H1 (cell line): ENCODE measurements around the gene SLC39A11. TPM values are rescaled to one million over a fixed set of nuclear protein-coding genes. Genes with fewer than 3 reads are reported as not detected.

ENCODE experiments used
- CTCF ChIA-PET: fragments of 300-600 bp; sonication (Branson Sonifier 250); formaldehyde crosslinking; loops from one replicate; lab custom pipeline; 2021; ENCODE audit not compliant: partially characterized antibody; lab: Charles Lee
- POLR2A ChIA-PET: fragments of 300-600 bp; sonication (Branson Sonifier 250); formaldehyde crosslinking; loops from one replicate; lab custom pipeline; 2021; ENCODE audit warnings: inconsistent platforms; ENCODE audit not compliant: partially characterized antibody; lab: Charles Lee
- DNase-seq, 2 experiments: peaks; one replicate each; pipeline versions ENCODE4 v3.0.0 to v3.0.0-alpha.2; 2010 to 2022; ENCODE audit warnings: low spot score in 2 of 2, low read depth in 1 of 2, mixed read lengths in 1 of 2
- FAIRE-seq: peaks from 2 replicates; lab custom pipeline; 2011; peaks lifted over from hg19 to GRCh38; lab: Jason Lieb, UNC
- H2AFZ ChIP-seq: 2 replicates; pipeline ENCODE4 v1.8.1; 2012; ENCODE audit warnings: low read length, inconsistent platforms
- H2AK5ac ChIP-seq: 2 replicates; pipeline ENCODE4 v1.6.1; 2013; ENCODE audit warnings: low read depth, low read length
- H2BK120ac ChIP-seq: replicated peaks from 2 replicates; pipeline ENCODE3; 2013; ENCODE audit warnings: low read depth, low read length, inconsistent platforms
- H2BK12ac ChIP-seq: 2 replicates; pipeline ENCODE4 v1.6.1; 2013; ENCODE audit warnings: low read depth, low read length
- H2BK15ac ChIP-seq: 2 replicates; pipeline ENCODE4 v1.6.1; 2013; ENCODE audit warnings: low read length
- H2BK20ac ChIP-seq: 2 replicates; pipeline ENCODE4 v1.6.1; 2013; ENCODE audit warnings: low read length
- H2BK5ac ChIP-seq: 2 replicates; pipeline ENCODE4 v1.6.1; 2013; ENCODE audit warnings: low read depth, low read length
- H3K14ac ChIP-seq: 2 replicates; pipeline ENCODE4 v1.6.1; 2013; ENCODE audit warnings: inconsistent platforms; ENCODE audit not compliant: insufficient read length
- H3K18ac ChIP-seq: 2 replicates; pipeline ENCODE4 v1.6.1; 2013; ENCODE audit warnings: low read length; ENCODE audit errors: extremely low read depth
- H3K23ac ChIP-seq: 2 replicates; pipeline ENCODE4 v1.6.1; 2013; ENCODE audit warnings: inconsistent platforms; ENCODE audit not compliant: insufficient read length
- H3K23me2 ChIP-seq: 2 replicates; pipeline ENCODE4 v1.6.1; 2013; ENCODE audit warnings: low read depth, low read length
- H3K27ac ChIP-seq: 2 replicates; pipeline ENCODE4 v1.6.1; 2011; ENCODE audit warnings: low read depth, low read length, inconsistent platforms
- H3K27me3 ChIP-seq, 4 experiments: replicated peaks in 1 of 4; 1 replicate in 1 of 4; 2 replicates in 3 of 4; pipeline versions ENCODE4 v1.6.1 to v1.8.1; 2011 to 2013; ENCODE audit warnings: low read length in 3 of 4, mild to moderate bottlenecking in 3 of 4, inconsistent platforms in 2 of 4, mixed read lengths in 2 of 4, moderate library complexity in 1 of 4; ENCODE audit not compliant: control insufficient read depth in 3 of 4, insufficient read depth in 3 of 4; ENCODE audit errors: extremely low read depth in 1 of 4
- H3K36me3 ChIP-seq, 4 experiments: 2 replicates each; pipeline versions ENCODE4 v1.6.1 to v1.8.1; 2011 to 2013; ENCODE audit warnings: mild to moderate bottlenecking in 4 of 4, low read length in 3 of 4, moderate library complexity in 2 of 4, control low read depth in 1 of 4, inconsistent platforms in 1 of 4; ENCODE audit not compliant: insufficient read depth in 4 of 4, control insufficient read depth in 2 of 4
- H3K4ac ChIP-seq: replicated peaks from 2 replicates; pipeline ENCODE3; 2013; ENCODE audit warnings: low read length, low read depth, mixed read lengths, inconsistent platforms; ENCODE audit not compliant: insufficient read length
- H3K4me1 ChIP-seq, 4 experiments: replicated peaks in 1 of 4; 1 replicate in 1 of 4; 2 replicates in 3 of 4; pipeline versions ENCODE4 v1.6.1 to v1.8.1; 2011 to 2013; ENCODE audit warnings: low read length in 3 of 4, inconsistent platforms in 2 of 4, mixed read lengths in 1 of 4; ENCODE audit not compliant: insufficient read depth in 4 of 4, control insufficient read depth in 3 of 4
- H3K4me2 ChIP-seq, 2 experiments: 2 replicates each; pipeline versions ENCODE4 v1.6.1 to v1.8.1; 2011 to 2013; ENCODE audit warnings: low read depth in 2 of 2, low read length in 2 of 2, control low read depth in 1 of 2, inconsistent platforms in 1 of 2, mild to moderate bottlenecking in 1 of 2; ENCODE audit not compliant: insufficient read depth in 1 of 2
- H3K4me3 ChIP-seq, 4 experiments: fragments of 200-600, 300-600 bp in 1 of 4; sonication (generic), shearing (Covaris generic), sonication (Bioruptor Twin) in 1 of 4; 2 replicates each; pipeline versions ENCODE4 v1.5.1 to v1.8.1; 2011 to 2016; ENCODE audit warnings: low read length in 4 of 4, low read depth in 3 of 4, control low read depth in 2 of 4, inconsistent platforms in 2 of 4, mild to moderate bottlenecking in 2 of 4, mixed read lengths in 1 of 4, moderate library complexity in 1 of 4; ENCODE audit not compliant: insufficient read depth in 2 of 4; ENCODE audit errors: extremely low read depth in 1 of 4
- H3K56ac ChIP-seq: replicated peaks from 2 replicates; pipeline ENCODE3; 2013; ENCODE audit warnings: low read depth, mild to moderate bottlenecking, mixed read lengths, low read length, inconsistent platforms; ENCODE audit not compliant: insufficient read length
- H3K79me1 ChIP-seq: 2 replicates; pipeline ENCODE4 v1.6.1; 2013; ENCODE audit warnings: low read depth, low read length, control low read depth
- H3K79me2 ChIP-seq, 2 experiments: 2 replicates each; pipeline versions ENCODE4 v1.6.1 to v1.8.1; 2012 to 2013; ENCODE audit warnings: low read length in 2 of 2, mild to moderate bottlenecking in 2 of 2, inconsistent platforms in 1 of 2; ENCODE audit not compliant: insufficient read depth in 2 of 2, control insufficient read depth in 1 of 2
- H3K9ac ChIP-seq, 4 experiments: replicated peaks in 1 of 4; 1 replicate in 1 of 4; 2 replicates in 3 of 4; pipeline versions ENCODE4 v1.6.1 to v1.8.1; 2011 to 2013; ENCODE audit warnings: low read depth in 3 of 4, low read length in 3 of 4, control low read depth in 2 of 4, mild to moderate bottlenecking in 2 of 4, moderate library complexity in 2 of 4, inconsistent platforms in 1 of 4; ENCODE audit errors: extremely low read depth in 1 of 4
- H3K9me3 ChIP-seq, 2 experiments: 2 replicates each; pipeline versions ENCODE4 v1.6.1 to v1.8.1; 2012 to 2013; ENCODE audit warnings: mild to moderate bottlenecking in 2 of 2, moderate library complexity in 2 of 2, control low read depth in 1 of 2, inconsistent platforms in 1 of 2, low read depth in 1 of 2, low read length in 1 of 2, mixed read lengths in 1 of 2; ENCODE audit not compliant: insufficient read depth in 2 of 2
- H4K20me1 ChIP-seq, 2 experiments: replicated peaks in 1 of 2; 2 replicates each; pipeline versions ENCODE3 to v1.8.1; 2011 to 2013; ENCODE audit warnings: inconsistent platforms in 2 of 2, low read length in 2 of 2, mild to moderate bottlenecking in 1 of 2; ENCODE audit not compliant: insufficient read depth in 2 of 2, control insufficient read depth in 1 of 2
- H4K5ac ChIP-seq: 2 replicates; pipeline ENCODE4 v1.6.1; 2013; ENCODE audit warnings: low read length, low read depth, mixed read lengths, inconsistent platforms; ENCODE audit not compliant: insufficient read length
- H4K8ac ChIP-seq: 2 replicates; pipeline ENCODE4 v1.8.0; 2013; ENCODE audit warnings: mild to moderate bottlenecking, moderate library complexity, low read length, inconsistent platforms; ENCODE audit not compliant: insufficient read depth; ENCODE audit errors: extremely low read depth
- H4K91ac ChIP-seq: replicated peaks from 2 replicates; pipeline ENCODE3; 2013; ENCODE audit warnings: low read length, mixed read lengths, inconsistent platforms; ENCODE audit not compliant: insufficient read length
- BRCA1 ChIP-seq: IDR thresholded peaks from 2 replicates; pipeline ENCODE4 v1.6.1; 2012; ENCODE audit warnings: low read depth, low read length, improper control_type of control experiment
- EGR1 ChIP-seq: IDR thresholded peaks from 2 replicates; pipeline ENCODE4 v1.6.1; 2011; ENCODE audit warnings: low read depth, low read length, borderline replicate concordance
- FOSL1 ChIP-seq: IDR thresholded peaks from 2 replicates; pipeline ENCODE4 v1.6.1; 2011; ENCODE audit warnings: mild to moderate bottlenecking, low read depth, low read length, moderate library complexity; ENCODE audit not compliant: insufficient read depth
- GABPA ChIP-seq: IDR thresholded peaks from 2 replicates; pipeline ENCODE4 v1.6.1; 2011; ENCODE audit warnings: mild to moderate bottlenecking, low read length, moderate library complexity, borderline replicate concordance; ENCODE audit not compliant: insufficient read depth
- HDAC6 ChIP-seq: IDR thresholded peaks from one replicate; pipeline ENCODE4 v1.7.1; 2012; ENCODE audit warnings: low read depth, mild to moderate bottlenecking, inconsistent platforms, low read length, moderate library complexity
- KDM5A ChIP-seq: fragments of 200-600 bp; IDR thresholded peaks from 2 replicates; pipeline ENCODE4 v1.7.1; 2012; ENCODE audit warnings: mild to moderate bottlenecking, low read length, inconsistent platforms, mixed read lengths
- NANOG ChIP-seq: IDR thresholded peaks from 2 replicates; pipeline ENCODE4 v1.6.1; 2011; ENCODE audit warnings: low read length, low read depth, mild to moderate bottlenecking, inconsistent platforms; ENCODE audit not compliant: insufficient read depth, poor library complexity, severe bottlenecking
- POLR2A ChIP-seq, 2 experiments: IDR thresholded peaks; 1 replicate in 1 of 2; 2 replicates in 1 of 2; pipeline ENCODE4 v1.6.1; 2011; ENCODE audit warnings: low read depth in 2 of 2, low read length in 2 of 2, mild to moderate bottlenecking in 2 of 2; ENCODE audit errors: control extremely low read depth in 1 of 2
- RNF2 ChIP-seq: fragments of 200-900, 300-1000 bp; sonication (generic); IDR thresholded peaks from 2 replicates; pipeline ENCODE4 v1.7.1; 2016; ENCODE audit warnings: borderline replicate concordance, low read depth, mild to moderate bottlenecking, antibody characterized with exemption, low read length; ENCODE audit not compliant: poor library complexity, severe bottlenecking; ENCODE audit errors: missing control alignments
- SP4 ChIP-seq: IDR thresholded peaks from 2 replicates; pipeline ENCODE4 v1.6.1; 2012; ENCODE audit warnings: low read length, inconsistent platforms
- WGBS, 2 experiments: shearing (Covaris generic) in 1 of 2; methylation state at CpG; one replicate each; pipeline versions ENCODE4 v1.1.6 to v1.1.7; 2013 to 2015; ENCODE audit warnings: low lambda C conversion rate in 2 of 2, mixed read lengths in 2 of 2, inconsistent platforms in 1 of 2, low coverage in 1 of 2, missing lambda C conversion rate in 1 of 2; ENCODE audit not compliant: insufficient replicate concordance in 2 of 2, insufficient coverage in 1 of 2, insufficient read length in 1 of 2; ENCODE audit errors: extremely low coverage in 1 of 2, missing lambda C conversion rate in 1 of 2; 5-methylcytosine and 5-hydroxymethylcytosine counted together
- polyA plus RNA-seq, 7 experiments: library from polyadenylated mRNA; depleted of rRNA in 3 of 7; stranded (reverse) in 5 of 7; unstranded in 2 of 7; fragments of >200 nt in 5 of 7; fragments of 200-250 nt in 2 of 7; gene quantifications; 1 replicate in 5 of 7; 2 replicates in 1 of 7; 4 replicates in 1 of 7; pipeline versions ENCODE4 v1.2.1 to v1.2.3, GENCODE V29; 2011 to 2013; ENCODE audit warnings: missing spikeins in 2 of 7, mixed read lengths in 2 of 7
- total RNA-seq: library from RNA; stranded (reverse); fragmentation: NEBNext Ultra II Directional; extraction: Animal tissue kit (Norgen Biotek cat#: 25700); gene quantifications from 2 replicates; pipeline ENCODE4 v1.2.1, GENCODE V29; 2021
- TF ChIP-seq, protein P1 (sequence below), 3 experiments: IDR thresholded peaks; 1 replicate in 2 of 3; 2 replicates in 1 of 3; pipeline versions ENCODE4 v1.5.1 to v1.6.1; 2011; ENCODE audit warnings: low read length in 3 of 3, mild to moderate bottlenecking in 3 of 3, inconsistent platforms in 2 of 3, low read depth in 1 of 3, moderate library complexity in 1 of 3; ENCODE audit not compliant: insufficient read depth in 1 of 3; ENCODE audit errors: control extremely low read depth in 1 of 3

SLC39A11 gene
- total and polyA plus RNA-seq, 2 of the 8 experiments (the other 6 are each of a cell fraction or from before 2014, with no cell fraction given): 12.2 to 19.6 TPM

DNA sequence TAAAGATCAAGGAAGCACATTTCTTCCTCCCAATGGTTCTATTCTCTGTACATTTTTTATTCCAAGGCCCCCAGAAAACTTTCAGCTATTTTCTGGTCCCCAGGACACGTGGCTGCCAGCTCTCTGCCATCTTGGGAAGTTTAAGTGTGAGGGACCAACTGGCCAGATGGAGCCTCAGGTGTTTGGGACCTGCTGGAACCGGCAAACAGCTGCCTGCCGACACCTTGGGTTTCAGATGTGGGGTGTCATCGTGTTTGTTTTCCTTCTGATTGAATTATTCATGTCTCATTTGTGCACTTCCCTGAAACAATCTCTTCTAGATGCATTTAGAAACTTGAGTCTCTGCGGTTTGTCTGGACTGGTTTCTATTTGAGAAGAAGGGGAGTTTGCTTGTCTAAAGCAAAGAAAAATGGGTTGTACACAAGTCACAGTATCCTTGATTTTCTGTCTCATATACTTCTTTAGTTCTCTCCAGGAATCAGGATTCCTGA, 386.5 kb downstream of the SLC39A11 start:
- Histone ChIP-seq H3K4ac (no peak overlapping the region), H4K5ac (no peak overlapping the region), H3K56ac (no peak overlapping the region), H2BK120ac (no peak overlapping the region), H3K23me2 (no peaks in the 10 kb centered on the region), H2BK5ac (no peak overlapping the region), H3K9me3 (peaks cover 0 to 1% of the 10 kb centered on the region in 2 experiments; a peak in 1 of 4 replicates), H4K8ac (no peak overlapping the region), H3K36me3 (no peaks in the 10 kb centered on the region), H4K91ac (no peak overlapping the region), H3K18ac (no peak overlapping the region), H3K79me2 (no peaks in the 10 kb centered on the region), H3K27me3 (no peaks in the 10 kb centered on the region; a peak in 1 of 7 replicates), H2AK5ac (no peak overlapping the region), H3K4me2 (no peak overlapping the region), H2BK20ac (no peak overlapping the region), H3K9ac (no peak overlapping the region), H2BK12ac (no peak overlapping the region), H3K4me1 (no peaks in the 10 kb centered on the region), H3K27ac (no peak overlapping the region), H3K79me1 (no peaks in the 10 kb centered on the region), H4K20me1 (no peaks in the 10 kb centered on the region), H3K23ac (no peak overlapping the region), H2BK15ac (no peak overlapping the region), H2AFZ (no peak overlapping the region), H3K4me3 (no peak overlapping the region), H3K14ac (no peak overlapping the region)
- no peak for FAIRE-seq
- POLR2A ChIA-PET: no interaction called here
- DNase-seq: no peak
- CTCF ChIA-PET: interaction anchor here (1.3 to 4.6 kb wide), 3 partner anchors 19 to 149 kb away, joined by 3 to 27 read pairs (median 11); no protein-coding TSS in a partner anchor
- WGBS, 2 experiments: 79% methylated on average over 5 of the region's 5 CpGs; no CpG with 5 or more reads in 1 of the 2 experiments
- TF ChIP-seq SP4: no peak
- TF ChIP-seq EGR1: no peak
- TF ChIP-seq KDM5A: no peak
- no peak for TF ChIP-seq RNF2
- TF ChIP-seq NANOG: no peak
- no peak for TF ChIP-seq POLR2A (IDR thresholded peaks at IDR 0.05; ENCODE audit: control extremely low read depth in 1 of 2, low read depth in 2 of 2, low read length in 2 of 2)
- no peak for TF ChIP-seq GABPA
- no peak for TF ChIP-seq HDAC6
- TF ChIP-seq, protein P1, sequence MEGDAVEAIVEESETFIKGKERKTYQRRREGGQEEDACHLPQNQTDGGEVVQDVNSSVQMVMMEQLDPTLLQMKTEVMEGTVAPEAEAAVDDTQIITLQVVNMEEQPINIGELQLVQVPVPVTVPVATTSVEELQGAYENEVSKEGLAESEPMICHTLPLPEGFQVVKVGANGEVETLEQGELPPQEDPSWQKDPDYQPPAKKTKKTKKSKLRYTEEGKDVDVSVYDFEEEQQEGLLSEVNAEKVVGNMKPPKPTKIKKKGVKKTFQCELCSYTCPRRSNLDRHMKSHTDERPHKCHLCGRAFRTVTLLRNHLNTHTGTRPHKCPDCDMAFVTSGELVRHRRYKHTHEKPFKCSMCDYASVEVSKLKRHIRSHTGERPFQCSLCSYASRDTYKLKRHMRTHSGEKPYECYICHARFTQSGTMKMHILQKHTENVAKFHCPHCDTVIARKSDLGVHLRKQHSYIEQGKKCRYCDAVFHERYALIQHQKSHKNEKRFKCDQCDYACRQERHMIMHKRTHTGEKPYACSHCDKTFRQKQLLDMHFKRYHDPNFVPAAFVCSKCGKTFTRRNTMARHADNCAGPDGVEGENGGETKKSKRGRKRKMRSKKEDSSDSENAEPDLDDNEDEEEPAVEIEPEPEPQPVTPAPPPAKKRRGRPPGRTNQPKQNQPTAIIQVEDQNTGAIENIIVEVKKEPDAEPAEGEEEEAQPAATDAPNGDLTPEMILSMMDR (IDR thresholded peaks at IDR 0.05; ENCODE audit: control extremely low read depth in 1 of 3, insufficient read depth in 1 of 3, low read depth in 1 of 3, low read length in 3 of 3): no peak
- TF ChIP-seq FOSL1: no peak
- no peak for TF ChIP-seq BRCA1
